PC-9 (cell line): ENCODE data around the gene ZFR2.

ENCODE experiments used
- EZH2 ChIP-seq: fragments of 200-600 bp; sonication (generic); IDR thresholded peaks from 2 replicates; pipeline ENCODE4 v1.8.0; 2017; ENCODE audit warnings: antibody characterized with exemption, low read depth
- TF ChIP-seq, protein P1 (sequence below): fragments of 200-600 bp; sonication (generic); conservative IDR thresholded peaks from 2 replicates; pipeline ENCODE4 v1.6.1; 2017; ENCODE audit warnings: mixed run types, antibody characterized with exemption, mild to moderate bottlenecking, moderate library complexity

DNA sequence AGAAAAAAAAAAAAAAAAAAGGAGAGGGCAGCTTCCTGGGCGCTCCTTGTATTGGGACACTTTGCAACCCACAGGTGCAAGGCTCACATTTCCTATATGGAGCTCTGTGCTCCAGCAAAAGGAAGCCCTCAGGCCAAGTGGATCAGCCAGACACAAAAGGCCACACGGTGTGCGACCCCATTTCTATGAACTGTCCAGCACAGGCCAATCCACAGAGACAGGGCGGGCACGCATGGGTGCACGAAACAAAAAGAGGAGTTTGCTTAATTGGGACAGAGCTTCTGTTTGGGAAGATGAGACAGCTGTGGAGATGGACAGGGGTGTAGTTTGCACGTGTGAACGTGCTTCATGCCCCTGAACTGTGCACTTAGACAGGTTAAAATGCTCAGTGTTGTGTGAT is 51.1 kb downstream of the ZFR2 start:
- TF ChIP-seq, protein P1, sequence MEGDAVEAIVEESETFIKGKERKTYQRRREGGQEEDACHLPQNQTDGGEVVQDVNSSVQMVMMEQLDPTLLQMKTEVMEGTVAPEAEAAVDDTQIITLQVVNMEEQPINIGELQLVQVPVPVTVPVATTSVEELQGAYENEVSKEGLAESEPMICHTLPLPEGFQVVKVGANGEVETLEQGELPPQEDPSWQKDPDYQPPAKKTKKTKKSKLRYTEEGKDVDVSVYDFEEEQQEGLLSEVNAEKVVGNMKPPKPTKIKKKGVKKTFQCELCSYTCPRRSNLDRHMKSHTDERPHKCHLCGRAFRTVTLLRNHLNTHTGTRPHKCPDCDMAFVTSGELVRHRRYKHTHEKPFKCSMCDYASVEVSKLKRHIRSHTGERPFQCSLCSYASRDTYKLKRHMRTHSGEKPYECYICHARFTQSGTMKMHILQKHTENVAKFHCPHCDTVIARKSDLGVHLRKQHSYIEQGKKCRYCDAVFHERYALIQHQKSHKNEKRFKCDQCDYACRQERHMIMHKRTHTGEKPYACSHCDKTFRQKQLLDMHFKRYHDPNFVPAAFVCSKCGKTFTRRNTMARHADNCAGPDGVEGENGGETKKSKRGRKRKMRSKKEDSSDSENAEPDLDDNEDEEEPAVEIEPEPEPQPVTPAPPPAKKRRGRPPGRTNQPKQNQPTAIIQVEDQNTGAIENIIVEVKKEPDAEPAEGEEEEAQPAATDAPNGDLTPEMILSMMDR: no peak
- no peak for TF ChIP-seq EZH2
